Sigmoid colon (tissue), 4 donors: Measurements from ENCODE around the gene EFNA2.

ENCODE experiments used
- EP300 ChIP-seq, 4 donors: sonication (generic); formaldehyde crosslinking; IDR thresholded peaks; one replicate each; pipeline ENCODE4 v1.6.1; 2017; ENCODE audit warnings: antibody characterized with exemption in 4 of 4
- POLR2AphosphoS5 ChIP-seq, 4 donors: sonication (generic); formaldehyde crosslinking; IDR thresholded peaks; one replicate each; pipeline ENCODE4 v1.6.1; 2017; ENCODE audit warnings: antibody characterized with exemption in 4 of 4
- TF ChIP-seq, protein P1 (sequence below), 4 experiments: fragments of 450-650 bp in 3 of 4; fragments of 200-600 bp in 1 of 4; IDR thresholded peaks; one replicate each; pipeline ENCODE4 v1.5.1; 2016 to 2019; ENCODE audit warnings: antibody characterized with exemption in 4 of 4, mild to moderate bottlenecking in 3 of 4, moderate library complexity in 2 of 4

DNA sequence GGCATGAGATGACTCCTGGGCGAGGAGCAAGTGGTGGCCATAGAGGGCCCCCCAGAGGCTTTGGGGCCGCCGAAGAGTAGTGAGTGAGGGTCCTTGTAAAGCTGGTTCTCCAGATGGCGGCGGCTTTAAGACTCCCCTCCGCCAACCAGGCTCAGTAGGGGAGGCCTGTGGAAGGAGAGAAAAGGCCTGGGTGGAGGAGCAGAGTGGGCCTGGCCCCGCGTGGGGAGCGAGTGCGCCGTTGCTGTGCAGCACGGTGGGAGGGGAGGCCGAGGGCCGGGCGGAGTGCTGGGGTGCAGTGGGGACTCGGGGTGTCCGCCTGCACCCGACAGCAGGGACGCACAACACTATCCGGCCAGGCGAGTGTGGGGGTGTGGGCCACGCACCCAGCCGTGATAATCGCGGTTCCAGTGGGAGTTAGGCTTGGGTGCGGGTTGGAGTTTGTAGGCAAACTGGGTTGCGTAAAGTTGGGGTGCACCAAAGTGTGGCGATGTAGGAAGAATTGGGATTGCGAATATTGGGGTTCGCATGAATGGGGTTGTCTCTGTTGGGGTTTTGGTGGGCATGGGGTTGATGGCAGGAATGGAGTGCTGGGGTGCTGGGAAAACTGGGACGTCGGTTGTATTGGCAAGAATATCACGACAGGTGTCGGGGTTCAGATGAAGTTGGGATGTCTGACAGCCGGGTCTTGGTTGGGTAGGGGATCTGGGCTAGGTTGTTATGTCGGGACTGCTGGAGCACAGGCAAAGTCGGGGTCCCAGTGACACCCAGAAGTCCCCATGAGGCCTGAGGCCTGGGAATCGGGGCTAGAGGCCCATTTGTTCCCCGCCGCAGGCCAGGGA lies 17.2 kb upstream of the EFNA2 start:
- TF ChIP-seq, protein P1, sequence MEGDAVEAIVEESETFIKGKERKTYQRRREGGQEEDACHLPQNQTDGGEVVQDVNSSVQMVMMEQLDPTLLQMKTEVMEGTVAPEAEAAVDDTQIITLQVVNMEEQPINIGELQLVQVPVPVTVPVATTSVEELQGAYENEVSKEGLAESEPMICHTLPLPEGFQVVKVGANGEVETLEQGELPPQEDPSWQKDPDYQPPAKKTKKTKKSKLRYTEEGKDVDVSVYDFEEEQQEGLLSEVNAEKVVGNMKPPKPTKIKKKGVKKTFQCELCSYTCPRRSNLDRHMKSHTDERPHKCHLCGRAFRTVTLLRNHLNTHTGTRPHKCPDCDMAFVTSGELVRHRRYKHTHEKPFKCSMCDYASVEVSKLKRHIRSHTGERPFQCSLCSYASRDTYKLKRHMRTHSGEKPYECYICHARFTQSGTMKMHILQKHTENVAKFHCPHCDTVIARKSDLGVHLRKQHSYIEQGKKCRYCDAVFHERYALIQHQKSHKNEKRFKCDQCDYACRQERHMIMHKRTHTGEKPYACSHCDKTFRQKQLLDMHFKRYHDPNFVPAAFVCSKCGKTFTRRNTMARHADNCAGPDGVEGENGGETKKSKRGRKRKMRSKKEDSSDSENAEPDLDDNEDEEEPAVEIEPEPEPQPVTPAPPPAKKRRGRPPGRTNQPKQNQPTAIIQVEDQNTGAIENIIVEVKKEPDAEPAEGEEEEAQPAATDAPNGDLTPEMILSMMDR (IDR thresholded peaks at IDR 0.05), result no peak
- TF ChIP-seq EP300 (IDR thresholded peaks at IDR 0.05) (no peak), POLR2AphosphoS5 (IDR thresholded peaks at IDR 0.05) (no peak)
